HepG2 (cell line): ENCODE data around the gene FAM228A. TPM values are rescaled to one million over a fixed set of nuclear protein-coding genes. Genes with fewer than 3 reads are reported as not detected.

Experiments
- CREB3 ChIP-seq: sonication (generic); formaldehyde crosslinking; IDR thresholded peaks from 2 replicates; pipeline ENCODE4 v1.5.0; 2020; ENCODE audit warnings: missing genetic modification reagents
- HIC2 ChIP-seq: sonication (generic); formaldehyde crosslinking; IDR thresholded peaks from 2 replicates; pipeline ENCODE4 v1.9.0; 2022; ENCODE audit warnings: low read depth, missing genetic modification reagents
- NFATC3 ChIP-seq: sonication (generic); formaldehyde crosslinking; IDR thresholded peaks from 2 replicates; pipeline ENCODE4 v1.5.1; 2020; ENCODE audit warnings: mild to moderate bottlenecking, missing genetic modification reagents
- NONO ChIP-seq, 2 experiments: fragments of 450-650 bp in 1 of 2; sonication (generic) in 1 of 2; formaldehyde crosslinking in 1 of 2; IDR thresholded peaks in 1 of 2; conservative IDR thresholded peaks in 1 of 2; 2 replicates each; pipeline versions ENCODE4 v1.6.1 to v1.8.0; 2017 to 2022; ENCODE audit warnings: mild to moderate bottlenecking in 1 of 2, missing genetic modification reagents in 1 of 2, moderate library complexity in 1 of 2
- RELA ChIP-seq: sonication (generic); formaldehyde crosslinking; IDR thresholded peaks from 2 replicates; pipeline ENCODE4 v1.4.0; 2020; ENCODE audit warnings: missing genetic modification reagents
- ZBTB26 ChIP-seq: IDR thresholded peaks from 2 replicates; pipeline ENCODE4 v1.6.1; 2016; ENCODE audit warnings: missing compliant biosample characterization, missing genetic modification reagents, borderline replicate concordance
- ZBTB39 ChIP-seq: sonication (generic); formaldehyde crosslinking; IDR thresholded peaks from 2 replicates; pipeline ENCODE4 v1.5.0; 2020; ENCODE audit warnings: missing genetic modification reagents
- ZC3H13 ChIP-seq: sonication (generic); formaldehyde crosslinking; IDR thresholded peaks from 2 replicates; pipeline ENCODE4 v1.8.1; 2023; ENCODE audit warnings: mild to moderate bottlenecking, missing genetic modification reagents, moderate library complexity
- polyA plus RNA-seq, 8 experiments: library from polyadenylated mRNA; depleted of rRNA in 3 of 8; stranded (reverse) in 7 of 8; unstranded in 1 of 8; fragments of >200 nt; fragmentation: Illumina TruSeq in 4 of 8; extraction: Trizol in 4 of 8; gene quantifications; 2 replicates each; pipeline versions ENCODE4 v1.2.1 to v1.2.3, GENCODE V29; 2011 to 2016; ENCODE audit warnings: low read depth in 4 of 8, missing spikeins in 1 of 8, mixed read lengths in 1 of 8; ENCODE audit not compliant: insufficient read depth in 1 of 8
- total RNA-seq, 5 experiments: library from RNA; depleted of rRNA; stranded (reverse); fragments of >200 nt; fragmentation: Illumina TruSeq; extraction: Trizol; gene quantifications; 2 replicates each; pipeline ENCODE4 v1.2.3, GENCODE V29; 2016; ENCODE audit warnings: low read depth in 1 of 5
- TF ChIP-seq, protein P1 (sequence below): sonication (generic); formaldehyde crosslinking; IDR thresholded peaks from 2 replicates; pipeline ENCODE4 v1.5.1; 2020; ENCODE audit warnings: mild to moderate bottlenecking, missing genetic modification reagents
- TF ChIP-seq, protein P2 (sequence below): sonication (generic); formaldehyde crosslinking; conservative IDR thresholded peaks from 2 replicates; pipeline ENCODE4 v1.4.0; 2020; ENCODE audit warnings: missing genetic modification reagents
- TF ChIP-seq, protein P3 (sequence below): sonication (generic); formaldehyde crosslinking; conservative IDR thresholded peaks from 2 replicates; pipeline ENCODE4 v1.8.1; 2023; ENCODE audit warnings: missing genetic modification reagents
- TF ChIP-seq, protein P4 (sequence below): sonication (generic); formaldehyde crosslinking; IDR thresholded peaks from 2 replicates; pipeline ENCODE4 v1.5.1; 2020; ENCODE audit warnings: missing genetic modification reagents, mild to moderate bottlenecking, borderline replicate concordance

The FAM228A gene
- total and polyA plus RNA-seq, 2 of the 13 experiments (the other 11 are each of a cell fraction or from before 2014, with no cell fraction given), result not detected

DNA sequence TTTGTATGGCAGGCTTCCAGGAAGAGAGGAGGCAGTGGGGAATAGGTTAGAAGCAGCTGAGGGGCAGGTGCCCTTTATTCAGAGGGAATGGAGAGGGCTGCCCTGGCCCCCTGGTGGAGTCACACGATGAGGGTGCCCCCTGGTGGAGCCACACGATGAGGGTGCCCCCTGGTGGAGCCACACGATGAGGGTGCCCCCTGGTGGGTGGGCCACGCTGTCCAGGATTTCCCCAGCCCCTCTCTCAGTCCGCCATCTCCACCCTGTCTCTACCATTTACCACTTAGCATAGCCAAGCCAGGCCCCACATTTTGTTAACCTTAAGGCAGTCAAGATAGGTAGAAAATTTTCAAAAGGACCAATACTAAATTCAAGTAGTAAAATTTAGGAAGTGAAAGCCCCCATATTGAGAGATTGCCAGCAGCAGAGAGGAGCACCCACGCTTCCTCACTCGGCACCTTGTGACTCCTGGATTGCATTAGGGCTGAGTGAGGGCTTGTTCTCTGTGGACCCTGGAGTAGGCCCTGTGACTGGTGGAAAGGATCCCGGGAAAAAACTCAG lies 10.4 kb upstream of the FAM228A start (continued):
- no peak for TF ChIP-seq ZC3H13 (CRISPR knock-in tag)
- 0 out of 2 replicates have a peak, but pooled peaks have one; percentile 37 for TF ChIP-seq ZBTB26 (CRISPR knock-in tag)
- no peak for TF ChIP-seq NFATC3 (CRISPR knock-in tag)
- TF ChIP-seq, protein P1, sequence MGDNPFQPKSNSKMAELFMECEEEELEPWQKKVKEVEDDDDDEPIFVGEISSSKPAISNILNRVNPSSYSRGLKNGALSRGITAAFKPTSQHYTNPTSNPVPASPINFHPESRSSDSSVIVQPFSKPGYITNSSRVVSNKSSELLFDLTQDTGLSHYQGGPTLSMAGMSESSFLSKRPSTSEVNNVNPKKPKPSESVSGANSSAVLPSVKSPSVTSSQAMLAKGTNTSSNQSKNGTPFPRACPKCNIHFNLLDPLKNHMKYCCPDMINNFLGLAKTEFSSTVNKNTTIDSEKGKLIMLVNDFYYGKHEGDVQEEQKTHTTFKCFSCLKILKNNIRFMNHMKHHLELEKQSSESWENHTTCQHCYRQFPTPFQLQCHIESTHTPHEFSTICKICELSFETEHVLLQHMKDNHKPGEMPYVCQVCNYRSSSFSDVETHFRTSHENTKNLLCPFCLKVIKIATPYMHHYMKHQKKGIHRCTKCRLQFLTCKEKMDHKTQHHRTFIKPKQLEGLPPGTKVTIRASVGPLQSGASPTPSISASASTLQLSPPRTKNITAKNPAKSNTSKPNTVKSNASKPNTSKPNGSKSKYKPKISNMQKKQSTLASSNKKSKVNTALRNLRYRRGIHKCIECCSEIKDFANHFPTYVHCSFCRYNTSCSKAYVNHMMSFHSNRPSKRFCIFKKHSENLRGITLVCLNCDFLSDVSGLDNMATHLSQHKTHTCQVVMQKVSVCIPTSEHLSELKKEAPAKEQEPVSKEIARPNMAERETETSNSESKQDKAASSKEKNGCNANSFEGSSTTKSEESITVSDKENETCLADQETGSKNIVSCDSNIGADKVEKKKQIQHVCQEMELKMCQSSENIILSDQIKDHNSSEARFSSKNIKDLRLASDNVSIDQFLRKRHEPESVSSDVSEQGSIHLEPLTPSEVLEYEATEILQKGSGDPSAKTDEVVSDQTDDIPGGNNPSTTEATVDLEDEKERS, result no peak
- TF ChIP-seq CREB3 (CRISPR knock-in tag), result no peak
- TF ChIP-seq, protein P2, sequence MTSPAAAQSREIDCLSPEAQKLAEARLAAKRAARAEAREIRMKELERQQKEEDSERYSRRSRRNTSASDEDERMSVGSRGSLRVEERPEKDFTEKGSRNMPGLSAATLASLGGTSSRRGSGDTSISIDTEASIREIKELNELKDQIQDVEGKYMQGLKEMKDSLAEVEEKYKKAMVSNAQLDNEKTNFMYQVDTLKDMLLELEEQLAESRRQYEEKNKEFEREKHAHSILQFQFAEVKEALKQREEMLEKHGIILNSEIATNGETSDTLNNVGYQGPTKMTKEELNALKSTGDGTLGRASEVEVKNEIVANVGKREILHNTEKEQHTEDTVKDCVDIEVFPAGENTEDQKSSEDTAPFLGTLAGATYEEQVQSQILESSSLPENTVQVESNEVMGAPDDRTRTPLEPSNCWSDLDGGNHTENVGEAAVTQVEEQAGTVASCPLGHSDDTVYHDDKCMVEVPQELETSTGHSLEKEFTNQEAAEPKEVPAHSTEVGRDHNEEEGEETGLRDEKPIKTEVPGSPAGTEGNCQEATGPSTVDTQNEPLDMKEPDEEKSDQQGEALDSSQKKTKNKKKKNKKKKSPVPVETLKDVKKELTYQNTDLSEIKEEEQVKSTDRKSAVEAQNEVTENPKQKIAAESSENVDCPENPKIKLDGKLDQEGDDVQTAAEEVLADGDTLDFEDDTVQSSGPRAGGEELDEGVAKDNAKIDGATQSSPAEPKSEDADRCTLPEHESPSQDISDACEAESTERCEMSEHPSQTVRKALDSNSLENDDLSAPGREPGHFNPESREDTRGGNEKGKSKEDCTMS, result no peak
- TF ChIP-seq, protein P3, sequence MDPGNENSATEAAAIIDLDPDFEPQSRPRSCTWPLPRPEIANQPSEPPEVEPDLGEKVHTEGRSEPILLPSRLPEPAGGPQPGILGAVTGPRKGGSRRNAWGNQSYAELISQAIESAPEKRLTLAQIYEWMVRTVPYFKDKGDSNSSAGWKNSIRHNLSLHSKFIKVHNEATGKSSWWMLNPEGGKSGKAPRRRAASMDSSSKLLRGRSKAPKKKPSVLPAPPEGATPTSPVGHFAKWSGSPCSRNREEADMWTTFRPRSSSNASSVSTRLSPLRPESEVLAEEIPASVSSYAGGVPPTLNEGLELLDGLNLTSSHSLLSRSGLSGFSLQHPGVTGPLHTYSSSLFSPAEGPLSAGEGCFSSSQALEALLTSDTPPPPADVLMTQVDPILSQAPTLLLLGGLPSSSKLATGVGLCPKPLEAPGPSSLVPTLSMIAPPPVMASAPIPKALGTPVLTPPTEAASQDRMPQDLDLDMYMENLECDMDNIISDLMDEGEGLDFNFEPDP (CRISPR knock-in tag), result no peak
- no peak for TF ChIP-seq ZBTB39 (CRISPR knock-in tag)
- no peak for TF ChIP-seq NONO (IDR thresholded peaks at IDR 0.05)
- TF ChIP-seq NONO (CRISPR knock-in tag; conservative IDR thresholded peaks at IDR 0.05), result no peak
- TF ChIP-seq RELA (CRISPR knock-in tag), result no peak
- TF ChIP-seq HIC2 (CRISPR knock-in tag), result no peak
- TF ChIP-seq, protein P4, sequence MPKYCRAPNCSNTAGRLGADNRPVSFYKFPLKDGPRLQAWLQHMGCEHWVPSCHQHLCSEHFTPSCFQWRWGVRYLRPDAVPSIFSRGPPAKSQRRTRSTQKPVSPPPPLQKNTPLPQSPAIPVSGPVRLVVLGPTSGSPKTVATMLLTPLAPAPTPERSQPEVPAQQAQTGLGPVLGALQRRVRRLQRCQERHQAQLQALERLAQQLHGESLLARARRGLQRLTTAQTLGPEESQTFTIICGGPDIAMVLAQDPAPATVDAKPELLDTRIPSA (CRISPR knock-in tag), result no peak
